Large intestine (tissue), 12 donors: Measurements from ENCODE around the gene STRN. TPM values are rescaled to one million over a fixed set of nuclear protein-coding genes. Genes with fewer than 3 reads are reported as not detected.
A peak's percentile ranks its signal among the peaks of the same experiment; 100 is the strongest.
"Not testable (repeated sequence)": the region's sequence is repeated elsewhere in the genome, so short reads cannot be mapped to it uniquely, and the experiment has no call there.

ENCODE experiments used
- DNase-seq, 2 donors: peaks; one replicate each; pipeline versions ENCODE4 v3.0.0 to v3.0.0-alpha.2; 2013
- H3K27ac ChIP-seq: one replicate; pipeline ENCODE4 v1.5.1; 2013; ENCODE audit warnings: low read length
- H3K27me3 ChIP-seq: 2 replicates; pipeline ENCODE4 v1.6.1; 2013; ENCODE audit warnings: low read length; ENCODE audit not compliant: control insufficient read depth, insufficient read depth
- H3K36me3 ChIP-seq: 2 replicates; pipeline ENCODE4 v1.6.1; 2013; ENCODE audit warnings: low read length; ENCODE audit not compliant: control insufficient read depth, insufficient read depth
- H3K4me1 ChIP-seq: one replicate; pipeline ENCODE4 v1.6.1; 2013; ENCODE audit warnings: low read length; ENCODE audit not compliant: control insufficient read depth, insufficient read depth
- H3K4me3 ChIP-seq: one replicate; pipeline ENCODE4 v1.5.1; 2013; ENCODE audit warnings: low read length
- H3K9me3 ChIP-seq: one replicate; pipeline ENCODE4 v1.6.1; 2013; ENCODE audit warnings: mild to moderate bottlenecking, low read depth, low read length, moderate library complexity; ENCODE audit not compliant: control insufficient read depth
- whole genome bisulfite sequencing: methylation state at CpG from one replicate; pipeline ENCODE4 v1.1.5; 2013; ENCODE audit warnings: low lambda C conversion rate; ENCODE audit not compliant: insufficient coverage; 5-methylcytosine and 5-hydroxymethylcytosine counted together
- long read RNA-seq, 11 donors: transcript quantifications; one replicate each; lab custom pipeline, GENCODE V29; 2026
- polyA plus RNA-seq: library from polyadenylated mRNA; unstranded; fragments of 120-200 nt; gene quantifications from one replicate; pipeline ENCODE4 v1.2.1, GENCODE V29; 2013

Gene STRN
- polyA plus RNA-seq = 15.6 TPM
- long read RNA-seq, donor 1 = 0 reads
- long read RNA-seq, donor 2, full-length matches to known transcripts = 1 of 6 reads
- long read RNA-seq, donor 2, partial matches to known transcripts = 5 of 6 reads
- long read RNA-seq, donor 2, other reads (novel, unspliced or antisense) = 0 of 6 reads
- long read RNA-seq, donor 3 = 0 reads
- long read RNA-seq, donor 4 = 0 reads
- long read RNA-seq, donor 5, full-length matches to known transcripts = 2 of 2 reads
- long read RNA-seq, donor 5, partial matches to known transcripts = 0 of 2 reads
- long read RNA-seq, donor 5, other reads (novel, unspliced or antisense) = 0 of 2 reads
- long read RNA-seq, donor 6 = 0 reads
- long read RNA-seq, donor 7 = 0 reads
- long read RNA-seq, donor 8, full-length matches to known transcripts = 1 of 1 reads
- long read RNA-seq, donor 8, partial matches to known transcripts = 0 of 1 reads
- long read RNA-seq, donor 8, other reads (novel, unspliced or antisense) = 0 of 1 reads
- long read RNA-seq, donor 9, full-length matches to known transcripts = 1 of 1 reads
- long read RNA-seq, donor 9, partial matches to known transcripts = 0 of 1 reads
- long read RNA-seq, donor 9, other reads (novel, unspliced or antisense) = 0 of 1 reads
- long read RNA-seq, donor 10, full-length matches to known transcripts = 3 of 3 reads
- long read RNA-seq, donor 10, partial matches to known transcripts = 0 of 3 reads
- long read RNA-seq, donor 10, other reads (novel, unspliced or antisense) = 0 of 3 reads
- long read RNA-seq, donor 11 = 0 reads

- DNase-seq = peak; percentile 98 to 100
- 0% methylated on average over 2 of the region's 91 CpGs for WGBS
- no peaks in the 10 kb centered on the region for H3K9me3 ChIP-seq
These were observed at the start of gene STRN for GRCh38 chr2:36966370-36967235. TSS of gene STRN (minus strand) at chr2:36966536. CDS start at chr2:36966463, 73 bp downstream.

GRCh38 chr2:37013315-37013641 is 46.9 kb upstream of the STRN start:
- peaks cover 31% of the 10 kb centered on the region for H3K36me3 ChIP-seq
- H3K4me1 ChIP-seq = no peaks in the 10 kb centered on the region
- no peaks in the 10 kb centered on the region for H3K9me3 ChIP-seq
- no peaks in the 10 kb centered on the region for H3K27me3 ChIP-seq
- no peak for DNase-seq
- H3K27ac ChIP-seq = no peak overlapping the region
- no peak overlapping the region for H3K4me3 ChIP-seq
- no CpG with 5 or more reads among the region's 4 CpGs for whole genome bisulfite sequencing

More at GRCh38 chr2:36966370-36967235, at the start of gene STRN:
- H3K27ac ChIP-seq = peak within 1 kb of the TSS; percentile 98
- H3K4me3 ChIP-seq = peak within 1 kb of the TSS; percentile 89
- H3K36me3 ChIP-seq = no peaks in the 10 kb centered on the region
- peaks cover 12% of the 10 kb centered on the region for H3K4me1 ChIP-seq
- H3K27me3 ChIP-seq = no peaks in the 10 kb centered on the region

- Histone ChIP-seq H3K9me3 (no peaks in the 10 kb centered on the region), H3K36me3 (peaks cover 28% of the 10 kb centered on the region), H3K27me3 (no peaks in the 10 kb centered on the region), H3K4me3 (no peak overlapping the region), H3K27ac (no peak overlapping the region), H3K4me1 (no peaks in the 10 kb centered on the region)
- WGBS = 69% methylated on average over 4 of the region's 5 CpGs
- DNase-seq = no peak
These were observed 44.8 kb upstream of the STRN start for GRCh38 chr2:37011130-37011529.

GRCh38 chr2:37005118-37005868 is 39.0 kb upstream of the STRN start:
- Histone ChIP-seq H3K27me3 (no peaks in the 10 kb centered on the region), H3K4me1 (peaks cover 2% of the 10 kb centered on the region), H3K9me3 (no peaks in the 10 kb centered on the region), H3K36me3 (peaks cover 35% of the 10 kb centered on the region), H3K27ac (no peak overlapping the region), H3K4me3 (no peak overlapping the region)
- DNase-seq = peak in 1 of 2 donors; percentile 27
- 100% methylated on average over 1 of the region's 8 CpGs for WGBS

- peak overlapping the region; percentile 44 for H3K27ac ChIP-seq
- 20% methylated on average over 1 of the region's 2 CpGs for WGBS
- H3K9me3 ChIP-seq = no peaks in the 10 kb centered on the region
- no peaks in the 10 kb centered on the region for H3K27me3 ChIP-seq
- H3K4me1 ChIP-seq = peaks cover 5% of the 10 kb centered on the region
- peaks cover 38% of the 10 kb centered on the region for H3K36me3 ChIP-seq
- no peak overlapping the region for H3K4me3 ChIP-seq
- peak in 1 of 2 donors; percentile 41 for DNase-seq
These were observed 34.7 kb upstream of the STRN start for GRCh38 chr2:37000988-37001556.

- WGBS = no CpG with 5 or more reads among the region's 6 CpGs
- Histone ChIP-seq H3K4me1 (peaks cover 5% of the 10 kb centered on the region), H3K27me3 (no peaks in the 10 kb centered on the region), H3K4me3 (no peak overlapping the region), H3K36me3 (peaks cover 38% of the 10 kb centered on the region), H3K9me3 (no peaks in the 10 kb centered on the region), H3K27ac (peak overlapping the region; percentile 44)
- DNase-seq = peak; percentile 16 to 81
These were observed 34.0 kb upstream of the STRN start for GRCh38 chr2:37000318-37000717.

GRCh38 chr2:36999416-36999815 is 33.1 kb upstream of the STRN start:
- not testable (repeated sequence) for H3K4me1 ChIP-seq, H3K27ac ChIP-seq, H3K9me3 ChIP-seq, H3K27me3 ChIP-seq, DNase-seq, H3K4me3 ChIP-seq
- H3K36me3 ChIP-seq = peaks cover 30% of the 10 kb centered on the region
- WGBS = no CpG with 5 or more reads among the region's 9 CpGs

GRCh38 chr2:36993841-36994620 is 27.7 kb upstream of the STRN start:
- H3K9me3 ChIP-seq = no peaks in the 10 kb centered on the region
- no peaks in the 10 kb centered on the region for H3K27me3 ChIP-seq
- 80% methylated on average over 4 of the region's 6 CpGs for WGBS
- H3K27ac ChIP-seq = no peak overlapping the region
- H3K4me3 ChIP-seq = no peak overlapping the region
- H3K36me3 ChIP-seq = peaks cover 17% of the 10 kb centered on the region
- no peak for DNase-seq
- no peaks in the 10 kb centered on the region for H3K4me1 ChIP-seq

- H3K27ac ChIP-seq = no peak overlapping the region
- WGBS = 50% methylated on average over 1 of the region's 6 CpGs
- H3K4me1 ChIP-seq = no peaks in the 10 kb centered on the region
- no peaks in the 10 kb centered on the region for H3K9me3 ChIP-seq
- no peaks in the 10 kb centered on the region for H3K27me3 ChIP-seq
- H3K36me3 ChIP-seq = peaks cover 17% of the 10 kb centered on the region
- H3K4me3 ChIP-seq = no peak overlapping the region
- no peak for DNase-seq
These were observed 21.7 kb upstream of the STRN start for GRCh38 chr2:36988008-36988407.
